ENCODE results near the gene EMC10. TPM values are rescaled to one million over a fixed set of nuclear protein-coding genes. Genes with fewer than 3 reads are reported as not detected.
A peak's percentile ranks its signal among the peaks of the same experiment; 100 is the strongest.
"Not testable (repeated sequence)": the region's sequence is repeated elsewhere in the genome, so short reads cannot be mapped to it uniquely, and the experiment has no call there.

Gene EMC10
- total RNA-seq, 4 donors from 2014 or later: 34.9 to 77.2 (median 71.1) TPM

GRCh38 chr19:50466706-50467039, 9.6 kb upstream of the EMC10 start:
- no peak for DNase-seq (ENCODE audit: low spot score in 2 of 2)
- Histone ChIP-seq H3K27me3 (peaks cover 6% of the 10 kb centered on the region), H3K4me3 (no peak overlapping the region), H3K36me3 (no peaks in the 10 kb centered on the region), H3K27ac (no peak overlapping the region), H3K9me3 (no peaks in the 10 kb centered on the region), H3K4me1 (peaks cover 5% of the 10 kb centered on the region)
- TF ChIP-seq POLR2A (IDR thresholded peaks at IDR 0.05): no peak
- no peak for TF ChIP-seq POLR2AphosphoS5 (IDR thresholded peaks at IDR 0.05)
- TF ChIP-seq EP300 (IDR thresholded peaks at IDR 0.05): no peak
- no peak for TF ChIP-seq CTCF (IDR thresholded peaks at IDR 0.05)
- 72% methylated on average over 7 of the region's 11 CpGs for WGBS

GRCh38 chr19:50467566-50467965, 8.7 kb upstream of the EMC10 start:
- Histone ChIP-seq H3K27me3 (peaks cover under 1% of the 10 kb centered on the region), H3K4me3 (no peak overlapping the region), H3K4me1 (peaks cover 5% of the 10 kb centered on the region), H3K27ac (no peak overlapping the region), H3K9me3 (no peaks in the 10 kb centered on the region), H3K36me3 (no peaks in the 10 kb centered on the region)
- no peak for TF ChIP-seq POLR2AphosphoS5 (IDR thresholded peaks at IDR 0.05)
- TF ChIP-seq POLR2A (IDR thresholded peaks at IDR 0.05): no peak
- TF ChIP-seq CTCF (IDR thresholded peaks at IDR 0.05): no peak
- TF ChIP-seq EP300 (IDR thresholded peaks at IDR 0.05): no peak
- 84% methylated on average over 18 of the region's 18 CpGs for WGBS
- DNase-seq (ENCODE audit: low spot score in 2 of 2): no peak

GRCh38 chr19:50468818-50469217, 7.5 kb upstream of the EMC10 start:
- Histone ChIP-seq H3K27me3 (no peaks in the 10 kb centered on the region), H3K4me3 (no peak overlapping the region), H3K9me3 (no peaks in the 10 kb centered on the region), H3K4me1 (peaks cover 5% of the 10 kb centered on the region), H3K27ac (no peak overlapping the region), H3K36me3 (no peaks in the 10 kb centered on the region)
- WGBS: 85% methylated on average over 6 of the region's 6 CpGs
- DNase-seq (ENCODE audit: low spot score in 2 of 2): no peak
- no peak for TF ChIP-seq POLR2A (IDR thresholded peaks at IDR 0.05)
- no peak for TF ChIP-seq EP300 (IDR thresholded peaks at IDR 0.05)
- TF ChIP-seq CTCF (IDR thresholded peaks at IDR 0.05): no peak
- TF ChIP-seq POLR2AphosphoS5 (IDR thresholded peaks at IDR 0.05): no peak

- H3K4me3 ChIP-seq; H3K27ac ChIP-seq; DNase-seq (ENCODE audit: low spot score in 2 of 2); H3K36me3 ChIP-seq; H3K9me3 ChIP-seq; H3K27me3 ChIP-seq: not testable (repeated sequence)
- peaks cover 13% of the 10 kb centered on the region for H3K4me1 ChIP-seq
- WGBS: 63% methylated on average over 3 of the region's 3 CpGs
These were observed 3.0 kb upstream of the EMC10 start for GRCh38 chr19:50473336-50473735.

GRCh38 chr19:50475101-50475568, 1.2 kb upstream of the EMC10 start:
- no peak for DNase-seq (ENCODE audit: low spot score in 2 of 2)
- Histone ChIP-seq H3K9me3 (no peaks in the 10 kb centered on the region), H3K4me3 (no peak overlapping the region), H3K4me1 (peaks cover 13% of the 10 kb centered on the region), H3K36me3 (peaks cover 13% of the 10 kb centered on the region), H3K27ac (no peak overlapping the region), H3K27me3 (no peaks in the 10 kb centered on the region)
- 73% methylated on average over 12 of the region's 12 CpGs for WGBS
- TF ChIP-seq EP300 (IDR thresholded peaks at IDR 0.05) (no peak), POLR2A (IDR thresholded peaks at IDR 0.05) (no peak), POLR2AphosphoS5 (IDR thresholded peaks at IDR 0.05) (no peak), CTCF (IDR thresholded peaks at IDR 0.05) (no peak)

GRCh38 chr19:50475736-50476223, 527 bp upstream of the EMC10 start:
- Histone ChIP-seq H3K4me1 (peaks cover 13% of the 10 kb centered on the region), H3K36me3 (peaks cover 20% of the 10 kb centered on the region), H3K9me3 (no peaks in the 10 kb centered on the region), H3K4me3 (peak overlapping the region; percentile 91), H3K27ac (peak overlapping the region; percentile 81), H3K27me3 (no peaks in the 10 kb centered on the region)
- peak in 1 of 3 donors; percentile 6 for TF ChIP-seq POLR2AphosphoS5 (IDR thresholded peaks at IDR 0.05)
- TF ChIP-seq CTCF (IDR thresholded peaks at IDR 0.05): no peak
- no peak for TF ChIP-seq POLR2A (IDR thresholded peaks at IDR 0.05)
- TF ChIP-seq EP300 (IDR thresholded peaks at IDR 0.05): no peak
- WGBS: 77% methylated on average over 26 of the region's 29 CpGs
- no peak for DNase-seq (ENCODE audit: low spot score in 2 of 2)

All from suprapubic skin (tissue), 4 donors.